Calu3 (cell line): ENCODE results near the gene NYAP2. TPM values are rescaled to one million over a fixed set of nuclear protein-coding genes. Genes with fewer than 3 reads are reported as not detected.

Experiments used
- BruUV-seq: library from RNA; stranded (reverse); fragments of 400-500 nt; replicated peaks from 2 replicates; lab custom pipeline; 2021; lab: Mats Ljungman, UMichigan
- CTCF ChIA-PET: fragments of 300-600 bp; sonication (Branson Sonifier 250); formaldehyde crosslinking; loops from one replicate; lab custom pipeline; 2022; ENCODE audit warnings: antibody characterized with exemption; lab: Charles Lee
- DNase-seq: peaks from one replicate; pipeline ENCODE4 v3.0.0; 2022
- H3K27ac Mint-ChIP-seq: one replicate; pipeline ENCODE4 v1.8.0; 2022; ENCODE audit warnings: mixed read lengths; ENCODE audit not compliant: unreplicated experiment
- H3K27me3 Mint-ChIP-seq: one replicate; pipeline ENCODE4 v1.8.0; 2022; ENCODE audit warnings: mixed read lengths; ENCODE audit not compliant: unreplicated experiment
- H3K36me3 Mint-ChIP-seq: one replicate; pipeline ENCODE4 v1.8.0; 2022; ENCODE audit warnings: mild to moderate bottlenecking, moderate library complexity, mixed read lengths; ENCODE audit not compliant: insufficient read depth, unreplicated experiment
- H3K4me1 Mint-ChIP-seq: one replicate; pipeline ENCODE4 v1.8.0; 2022; ENCODE audit warnings: mild to moderate bottlenecking, low read depth, mixed read lengths; ENCODE audit not compliant: unreplicated experiment
- H3K4me3 Mint-ChIP-seq: one replicate; pipeline ENCODE4 v1.8.0; 2022; ENCODE audit warnings: mild to moderate bottlenecking, low read depth, moderate library complexity, mixed read lengths; ENCODE audit not compliant: unreplicated experiment
- H3K9me3 Mint-ChIP-seq: one replicate; pipeline ENCODE4 v1.8.0; 2022; ENCODE audit warnings: low read depth, mixed read lengths; ENCODE audit not compliant: unreplicated experiment
- CTCF ChIP-seq: fragments of 200-600 bp; IDR thresholded peaks from one replicate; pipeline ENCODE4 v1.8.0; 2022; ENCODE audit warnings: antibody characterized with exemption; ENCODE audit not compliant: unreplicated experiment
- intact Hi-C: fragments of 100-400 bp; cut with micrococcal nuclease; formaldehyde crosslinking; loops from one replicate; pipeline ENCODE4 v1.10.0; 2022; ENCODE audit not compliant: unreplicated experiment
- total RNA-seq: library from RNA; stranded (reverse); gene quantifications from 2 replicates; pipeline ENCODE4 v1.2.3, GENCODE V29; 2022

The NYAP2 gene
- total RNA-seq, 1 experiment from 2014 or later: 0.07 TPM

GRCh38 chr2:225431105-225431863 is 31.8 kb downstream of the NYAP2 start:
- Mint-ChIP-seq H3K9me3 (no peaks in the 10 kb centered on the region), H3K27me3 (no peaks in the 10 kb centered on the region), H3K4me3 (no peak overlapping the region), H3K4me1 (no peaks in the 10 kb centered on the region), H3K27ac (no peak overlapping the region), H3K36me3 (no peaks in the 10 kb centered on the region)
- CTCF ChIA-PET: no interaction called here
- TF ChIP-seq CTCF: no peak
- intact Hi-C loops: no loop called here
- no TSS peak for BruUV-seq
- no peak for DNase-seq

- no peak for TF ChIP-seq CTCF
- Mint-ChIP-seq H3K36me3 (no peaks in the 10 kb centered on the region), H3K4me1 (no peaks in the 10 kb centered on the region), H3K27ac (no peak overlapping the region), H3K4me3 (no peak overlapping the region), H3K27me3 (no peaks in the 10 kb centered on the region), H3K9me3 (no peaks in the 10 kb centered on the region)
- CTCF ChIA-PET: interaction anchor here (0.8 kb wide), 1 partner anchor 35 kb away, joined by 3 read pairs; no protein-coding TSS in a partner anchor
- intact Hi-C loops: no loop called here
- no TSS peak for BruUV-seq
- no peak for DNase-seq
Measured at GRCh38 chr2:225434014-225434413, 34.5 kb downstream of the NYAP2 start.

- no TSS peak for BruUV-seq
- DNase-seq: no peak
- Mint-ChIP-seq H3K4me1 (no peaks in the 10 kb centered on the region), H3K4me3 (no peak overlapping the region), H3K27ac (no peak overlapping the region), H3K27me3 (peaks cover 10% of the 10 kb centered on the region), H3K36me3 (no peaks in the 10 kb centered on the region), H3K9me3 (peaks cover 2% of the 10 kb centered on the region)
- CTCF ChIA-PET: no interaction called here
- no peak for TF ChIP-seq CTCF
- intact Hi-C loops: no loop called here
Measured at GRCh38 chr2:225437319-225437718, 37.8 kb downstream of the NYAP2 start.

- no peak for TF ChIP-seq CTCF
- no peaks in the 10 kb centered on the region for H3K36me3 Mint-ChIP-seq
- no peak overlapping the region for H3K4me3 Mint-ChIP-seq
- intact Hi-C loops: no loop called here
- H3K27me3 Mint-ChIP-seq: peaks cover 10% of the 10 kb centered on the region
- CTCF ChIA-PET: no interaction called here
- H3K4me1 Mint-ChIP-seq: no peaks in the 10 kb centered on the region
- no peak for DNase-seq
- H3K9me3 Mint-ChIP-seq: peaks cover 2% of the 10 kb centered on the region
- H3K27ac Mint-ChIP-seq: no peak overlapping the region
- no TSS peak for BruUV-seq
Measured at GRCh38 chr2:225438248-225438647, 38.7 kb downstream of the NYAP2 start.
